OCI-LY1 (cell line): ENCODE measurements around the gene CDH4.

Experiments
- H2AFZ ChIP-seq: fragments of 200-600 bp; sonication (generic), shearing (Covaris generic); 2 replicates; pipeline ENCODE4 v1.6.0; 2014; ENCODE audit warnings: antibody characterized with exemption, mild to moderate bottlenecking, low read length
- H3F3A ChIP-seq: fragments of 200-600 bp; sonication (generic), shearing (Covaris generic); 2 replicates; pipeline ENCODE4 v1.6.0; 2014; ENCODE audit warnings: mild to moderate bottlenecking, antibody characterized with exemption, low read length, moderate library complexity; ENCODE audit not compliant: insufficient read depth
- H3K27ac ChIP-seq: fragments of 200-600 bp; sonication (generic); 2 replicates; pipeline ENCODE4 v1.5.1; 2014; ENCODE audit warnings: low read length, mixed run types, mild to moderate bottlenecking, low read depth; ENCODE audit not compliant: poor library complexity, severe bottlenecking
- H3K27me3 ChIP-seq: fragments of 200-600 bp; sonication (generic); 2 replicates; pipeline ENCODE4 v1.6.0; 2014; ENCODE audit warnings: antibody characterized with exemption, mild to moderate bottlenecking, low read length, moderate library complexity; ENCODE audit not compliant: insufficient read depth
- H3K36me3 ChIP-seq: fragments of 200-600 bp; sonication (generic); 2 replicates; pipeline ENCODE4 v1.6.1; 2014; ENCODE audit warnings: mild to moderate bottlenecking, antibody characterized with exemption, low read length, moderate library complexity, mixed read lengths; ENCODE audit not compliant: insufficient read depth
- H3K4me1 ChIP-seq: fragments of 200-600 bp; sonication (generic); 2 replicates; pipeline ENCODE4 v1.5.1; 2014; ENCODE audit warnings: mild to moderate bottlenecking, low read length, moderate library complexity; ENCODE audit not compliant: insufficient read depth, severe bottlenecking
- H3K4me2 ChIP-seq: fragments of 200-600 bp; sonication (generic), shearing (Covaris generic); 2 replicates; pipeline ENCODE4 v1.6.1; 2014; ENCODE audit warnings: low read length
- H3K4me3 ChIP-seq: fragments of 200-600 bp; sonication (generic); 2 replicates; pipeline ENCODE4 v1.5.1; 2014; ENCODE audit warnings: low read length, low read depth, mild to moderate bottlenecking, mixed read lengths; ENCODE audit not compliant: poor library complexity, severe bottlenecking
- H3K79me2 ChIP-seq: fragments of 200-600 bp; shearing (Covaris generic); 2 replicates; pipeline ENCODE4 v1.6.1; 2016; ENCODE audit warnings: mixed run types, low read length, mixed read lengths; ENCODE audit not compliant: insufficient read depth
- H3K9ac ChIP-seq: fragments of 200-600 bp; sonication (generic), shearing (Covaris generic); 2 replicates; pipeline ENCODE4 v1.6.1; 2014; ENCODE audit warnings: mild to moderate bottlenecking, low read length, mixed read lengths
- H3K9me2 ChIP-seq: fragments of 200-600 bp; sonication (generic), shearing (Covaris generic); 2 replicates; pipeline ENCODE4 v1.6.1; 2014; ENCODE audit warnings: low read depth, mild to moderate bottlenecking, low read length, mixed read lengths
- H3K9me3 ChIP-seq: fragments of 200-600 bp; shearing (Covaris generic); 2 replicates; pipeline ENCODE4 v1.6.1; 2014; ENCODE audit warnings: low read length, mixed read lengths
- H4K20me1 ChIP-seq: fragments of 200-600 bp; sonication (generic), shearing (Covaris generic); 2 replicates; pipeline ENCODE4 v1.6.0; 2016; ENCODE audit warnings: mild to moderate bottlenecking, low read length; ENCODE audit not compliant: insufficient read depth
- EZH2 ChIP-seq: fragments of 200-600 bp; sonication (generic), shearing (Covaris generic); IDR thresholded peaks from 2 replicates; pipeline ENCODE4 v1.8.0; 2017; ENCODE audit warnings: borderline replicate concordance, mixed run types, mild to moderate bottlenecking, antibody characterized with exemption, low read length, moderate library complexity, mixed read lengths
- TF ChIP-seq, protein P1 (sequence below): fragments of 200-600 bp; sonication (generic), shearing (Covaris generic); IDR thresholded peaks from 2 replicates; pipeline ENCODE4 v1.5.1; 2017; ENCODE audit warnings: mild to moderate bottlenecking, antibody characterized with exemption, low read length, moderate library complexity, mixed read lengths

CDH4 gene

DNA sequence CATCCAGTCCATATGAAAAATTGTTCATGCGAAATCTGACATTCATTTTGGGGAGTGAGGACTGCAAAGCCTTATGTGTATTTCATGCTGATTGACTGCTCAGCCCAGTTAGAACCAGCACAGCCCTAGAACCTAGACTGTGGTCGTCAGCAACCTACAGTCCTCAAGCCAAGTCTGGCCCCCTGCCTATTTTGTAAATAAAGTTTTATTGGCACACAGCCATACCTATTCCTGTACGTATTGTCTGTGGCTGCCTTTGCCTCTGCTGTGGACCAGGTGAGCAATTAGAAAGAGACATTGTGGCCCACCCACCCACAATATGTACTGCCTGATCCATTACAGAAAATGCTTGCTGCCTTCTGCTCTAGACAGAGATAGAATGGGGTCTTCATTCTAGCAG lies 422.6 kb downstream of the CDH4 start:
- H3K27ac ChIP-seq, result no peak overlapping the region
- H4K20me1 ChIP-seq, result no peaks in the 10 kb centered on the region
- TF ChIP-seq, protein P1, sequence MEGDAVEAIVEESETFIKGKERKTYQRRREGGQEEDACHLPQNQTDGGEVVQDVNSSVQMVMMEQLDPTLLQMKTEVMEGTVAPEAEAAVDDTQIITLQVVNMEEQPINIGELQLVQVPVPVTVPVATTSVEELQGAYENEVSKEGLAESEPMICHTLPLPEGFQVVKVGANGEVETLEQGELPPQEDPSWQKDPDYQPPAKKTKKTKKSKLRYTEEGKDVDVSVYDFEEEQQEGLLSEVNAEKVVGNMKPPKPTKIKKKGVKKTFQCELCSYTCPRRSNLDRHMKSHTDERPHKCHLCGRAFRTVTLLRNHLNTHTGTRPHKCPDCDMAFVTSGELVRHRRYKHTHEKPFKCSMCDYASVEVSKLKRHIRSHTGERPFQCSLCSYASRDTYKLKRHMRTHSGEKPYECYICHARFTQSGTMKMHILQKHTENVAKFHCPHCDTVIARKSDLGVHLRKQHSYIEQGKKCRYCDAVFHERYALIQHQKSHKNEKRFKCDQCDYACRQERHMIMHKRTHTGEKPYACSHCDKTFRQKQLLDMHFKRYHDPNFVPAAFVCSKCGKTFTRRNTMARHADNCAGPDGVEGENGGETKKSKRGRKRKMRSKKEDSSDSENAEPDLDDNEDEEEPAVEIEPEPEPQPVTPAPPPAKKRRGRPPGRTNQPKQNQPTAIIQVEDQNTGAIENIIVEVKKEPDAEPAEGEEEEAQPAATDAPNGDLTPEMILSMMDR, result no peak
- no peak for TF ChIP-seq EZH2
- no peaks in the 10 kb centered on the region for H3K36me3 ChIP-seq
- H3K9me2 ChIP-seq, result no peaks in the 10 kb centered on the region
- no peak overlapping the region for H2AFZ ChIP-seq
- no peaks in the 10 kb centered on the region for H3F3A ChIP-seq
- H3K9me3 ChIP-seq, result no peaks in the 10 kb centered on the region
- no peak overlapping the region for H3K4me2 ChIP-seq
- H3K79me2 ChIP-seq, result no peaks in the 10 kb centered on the region
- H3K9ac ChIP-seq, result no peak overlapping the region
- no peaks in the 10 kb centered on the region for H3K4me1 ChIP-seq
- no peak overlapping the region for H3K4me3 ChIP-seq
- 0 out of 2 replicates have a peak, but pooled peaks cover 4% of the 10 kb centered on the region for H3K27me3 ChIP-seq

DNA sequence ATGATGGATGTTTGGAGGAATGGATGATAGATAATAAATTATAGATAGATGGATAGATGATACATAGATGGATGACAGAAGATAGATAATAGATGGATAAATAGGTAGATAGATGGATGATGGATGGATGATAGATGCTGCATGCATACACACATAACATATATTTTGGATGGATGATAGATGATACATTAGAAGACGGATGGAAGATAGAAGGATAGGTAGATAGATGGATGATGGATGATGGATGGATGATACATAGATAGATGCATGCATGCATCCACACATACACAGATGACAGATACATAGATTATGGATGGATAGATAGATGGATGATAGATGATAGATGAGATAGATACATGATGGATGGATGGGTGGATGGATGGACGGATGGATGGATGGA lies 425.9 kb downstream of the CDH4 start:
- no peaks in the 10 kb centered on the region for H3F3A ChIP-seq
- H3K27me3 ChIP-seq, result 0 out of 2 replicates have a peak, but pooled peaks cover 4% of the 10 kb centered on the region
- no peaks in the 10 kb centered on the region for H3K9me2 ChIP-seq
- TF ChIP-seq, protein P1, result no peak
- no peak for TF ChIP-seq EZH2
- H2AFZ ChIP-seq, result no peak overlapping the region
- no peak overlapping the region for H3K4me2 ChIP-seq
- H4K20me1 ChIP-seq, result no peaks in the 10 kb centered on the region
- no peak overlapping the region for H3K27ac ChIP-seq
- H3K79me2 ChIP-seq, result no peaks in the 10 kb centered on the region
- H3K4me1 ChIP-seq, result no peaks in the 10 kb centered on the region
- no peaks in the 10 kb centered on the region for H3K9me3 ChIP-seq
- H3K9ac ChIP-seq, result no peak overlapping the region
- H3K36me3 ChIP-seq, result no peaks in the 10 kb centered on the region
- H3K4me3 ChIP-seq, result no peak overlapping the region

DNA sequence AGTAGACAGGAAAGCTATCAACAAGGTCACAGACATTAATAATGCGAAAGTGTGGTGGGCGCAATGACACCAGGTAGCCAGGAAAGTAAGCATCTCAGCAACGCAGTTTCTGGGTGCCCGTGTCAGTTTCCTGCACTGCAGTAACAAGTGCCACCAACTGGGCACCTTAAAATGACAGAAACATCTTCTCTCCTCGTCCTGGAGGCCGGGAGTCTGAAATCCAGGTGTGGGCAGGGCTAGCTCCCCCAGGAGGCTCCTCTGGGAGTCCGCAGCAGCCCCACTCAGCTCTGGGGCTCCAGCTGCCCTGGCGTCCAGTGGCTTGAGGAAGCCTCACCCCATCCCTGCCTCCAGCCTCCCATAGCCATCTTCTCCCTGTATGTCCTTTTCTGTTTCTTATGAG lies 426.4 kb downstream of the CDH4 start:
- Histone ChIP-seq H3K9ac (no peak overlapping the region), H3K4me3 (no peak overlapping the region), H3K27ac (no peak overlapping the region), H3K4me2 (no peak overlapping the region), H3K36me3 (no peaks in the 10 kb centered on the region), H3K4me1 (no peaks in the 10 kb centered on the region), H2AFZ (no peak overlapping the region), H3F3A (no peaks in the 10 kb centered on the region), H3K79me2 (no peaks in the 10 kb centered on the region), H3K9me3 (no peaks in the 10 kb centered on the region), H3K27me3 (0 out of 2 replicates have a peak, but pooled peaks cover 4% of the 10 kb centered on the region), H3K9me2 (no peaks in the 10 kb centered on the region), H4K20me1 (no peaks in the 10 kb centered on the region)
- no peak for TF ChIP-seq EZH2
- TF ChIP-seq, protein P1, result no peak
